HepG2 (cell line): ENCODE measurements around the gene GPR42. TPM values are rescaled to one million over a fixed set of nuclear protein-coding genes. Genes with fewer than 3 reads are reported as not detected.

Experiments
- ATAC-seq: fragments of 200-7000 bp; cut with Tn5 transposase; 3 replicates; pipeline ENCODE4 v1.9.1; 2020; ENCODE audit warnings: mild to moderate bottlenecking, moderate library complexity
- BruUV-seq: library from RNA; stranded (reverse); fragments of 400-500 nt; replicated peaks from 2 replicates; lab custom pipeline; 2021; lab: Mats Ljungman, UMichigan
- CTCF ChIA-PET: fragments of 300-600 bp; formaldehyde crosslinking; extraction: SDS; loops from one replicate; lab custom pipeline; 2021; ENCODE audit warnings: low total read pairs, inconsistent platforms, low intra/inter-chr PET ratio; lab: Yijun Ruan, JAX
- POLR2A ChIA-PET: fragments of 350-600 bp; sonication (Branson Sonifier 250); formaldehyde crosslinking; loops from one replicate; lab custom pipeline; 2020; ENCODE audit warnings: antibody characterized with exemption, inconsistent platforms; lab: Yijun Ruan, JAX
- DNase-seq: peaks from one replicate; pipeline ENCODE4 v3.0.0-alpha.2; 2015; ENCODE audit warnings: low spot score
- FAIRE-seq: peaks from 3 replicates; lab custom pipeline; 2011; peaks lifted over from hg19 to GRCh38; lab: Jason Lieb, UNC
- H2AFZ ChIP-seq: one replicate; pipeline ENCODE4 v1.6.1; 2011; ENCODE audit warnings: low read length, inconsistent platforms
- H3K27ac ChIP-seq: fragments of 300-600 bp; 3 replicates; pipeline ENCODE4 v1.8.0; 2011; ENCODE audit warnings: mixed run types, mild to moderate bottlenecking, mixed read lengths, low read length, inconsistent platforms; ENCODE audit not compliant: insufficient read depth; ENCODE audit errors: extremely low read length
- H3K27me3 ChIP-seq, 2 experiments: fragments of 200-600 bp in 1 of 2; 2 replicates in 1 of 2; 3 replicates in 1 of 2; pipeline versions ENCODE4 v1.6.0 to v1.8.0; 2011; ENCODE audit warnings: low read length in 2 of 2, mild to moderate bottlenecking in 2 of 2, moderate library complexity in 2 of 2, inconsistent platforms in 1 of 2; ENCODE audit not compliant: insufficient read depth in 2 of 2, control insufficient read depth in 1 of 2
- H3K36me3 ChIP-seq, 2 experiments: fragments of 200-600 bp in 1 of 2; replicated peaks in 1 of 2; 2 replicates in 1 of 2; 3 replicates in 1 of 2; pipeline versions ENCODE4 v1.5.1 to v1.8.0; 2011; ENCODE audit warnings: low read length in 2 of 2, inconsistent platforms in 1 of 2; ENCODE audit not compliant: insufficient read depth in 2 of 2, control insufficient read depth in 1 of 2
- H3K4me1 ChIP-seq: 2 replicates; pipeline ENCODE4 v1.5.1; 2012; ENCODE audit warnings: low read length, inconsistent platforms; ENCODE audit not compliant: insufficient read depth
- H3K4me2 ChIP-seq: 2 replicates; pipeline ENCODE4 v1.6.0; 2011; ENCODE audit warnings: low read depth, low read length, inconsistent platforms
- H3K4me3 ChIP-seq, 3 experiments: fragments of 200-600 bp in 1 of 3; sonication (generic), shearing (Covaris generic) in 1 of 3; replicated peaks in 1 of 3; 2 replicates each; pipeline ENCODE4 v1.5.1; 2011 to 2016; ENCODE audit warnings: low read length in 3 of 3, inconsistent platforms in 2 of 3, low read depth in 2 of 3, mild to moderate bottlenecking in 2 of 3, control low read depth in 1 of 3, mixed read lengths in 1 of 3; ENCODE audit not compliant: insufficient read depth in 1 of 3
- H3K79me2 ChIP-seq: one replicate; pipeline ENCODE4 v1.6.1; 2011; ENCODE audit warnings: low read length, inconsistent platforms; ENCODE audit not compliant: insufficient read depth
- H3K9ac ChIP-seq: 2 replicates; pipeline ENCODE4 v1.6.0; 2011; ENCODE audit warnings: mild to moderate bottlenecking, low read depth, low read length, inconsistent platforms; ENCODE audit not compliant: insufficient read depth
- H3K9me3 ChIP-seq: 2 replicates; pipeline ENCODE4 v1.5.1; 2012; ENCODE audit warnings: mild to moderate bottlenecking, low read length
- H4K20me1 ChIP-seq: 2 replicates; pipeline ENCODE4 v1.6.0; 2011; ENCODE audit warnings: inconsistent platforms, mild to moderate bottlenecking, low read length, moderate library complexity; ENCODE audit not compliant: insufficient read depth
- CBX2 ChIP-seq, 2 experiments: fragments of 200-600 bp in 1 of 2; sonication (generic); formaldehyde crosslinking in 1 of 2; IDR thresholded peaks; 2 replicates each; pipeline versions ENCODE4 v1.7.0 to v1.8.1; 2018 to 2022; ENCODE audit warnings: low read depth in 2 of 2, low read length in 1 of 2, mild to moderate bottlenecking in 1 of 2, missing genetic modification reagents in 1 of 2
- SKI ChIP-seq: fragments of 450-650 bp; IDR thresholded peaks from one replicate; pipeline ENCODE4 v1.6.1; 2018; ENCODE audit warnings: mild to moderate bottlenecking; ENCODE audit not compliant: partially characterized antibody
- SMC3 ChIP-seq: IDR thresholded peaks from 2 replicates; pipeline ENCODE4 v1.6.1; 2011; ENCODE audit warnings: low read length, improper control_type of control experiment
- TRIM24 ChIP-seq: sonication (generic); formaldehyde crosslinking; IDR thresholded peaks from 2 replicates; pipeline ENCODE4 v1.8.0; 2022; ENCODE audit warnings: mild to moderate bottlenecking, missing genetic modification reagents
- ZBTB21 ChIP-seq: sonication (generic); formaldehyde crosslinking; IDR thresholded peaks from 2 replicates; pipeline ENCODE4 v1.4.0; 2020; ENCODE audit warnings: missing genetic modification reagents
- ZKSCAN1 ChIP-seq: fragments of 150-350 bp; IDR thresholded peaks from 2 replicates; pipeline ENCODE4 v1.6.1; 2014; ENCODE audit warnings: low read length
- ZNF274 ChIP-seq: sonication (generic); formaldehyde crosslinking; IDR thresholded peaks from 2 replicates; pipeline ENCODE4 v1.5.1; 2020; ENCODE audit warnings: mild to moderate bottlenecking, missing genetic modification reagents
- ZNF720 ChIP-seq: sonication (generic); formaldehyde crosslinking; IDR thresholded peaks from 2 replicates; pipeline ENCODE4 v1.4.0; 2020; ENCODE audit warnings: missing genetic modification reagents
- WGBS: methylation state at CpG from one replicate; pipeline ENCODE4 v1.1.6; 2017; ENCODE audit warnings: low lambda C conversion rate; 5-methylcytosine and 5-hydroxymethylcytosine counted together
- in situ Hi-C: cut with HindIII; loops from 2 replicates; pipeline ENCODE4 v1.10.0; 2017; ENCODE audit warnings: low pct_unique_long_range_greater_than_20kb; ENCODE audit not compliant: extremely low pct_ligation_motif_present
- intact Hi-C: fragments of 100-400 bp; cut with micrococcal nuclease; formaldehyde crosslinking; loops from one replicate; pipeline ENCODE4 v1.10.0; 2022; ENCODE audit not compliant: unreplicated experiment
- polyA plus RNA-seq, 8 experiments: library from polyadenylated mRNA; depleted of rRNA in 3 of 8; stranded (reverse) in 7 of 8; unstranded in 1 of 8; fragments of >200 nt; fragmentation: Illumina TruSeq in 4 of 8; extraction: Trizol in 4 of 8; gene quantifications; 2 replicates each; pipeline versions ENCODE4 v1.2.1 to v1.2.3, GENCODE V29; 2011 to 2016; ENCODE audit warnings: low read depth in 4 of 8, missing spikeins in 1 of 8, mixed read lengths in 1 of 8; ENCODE audit not compliant: insufficient read depth in 1 of 8
- total RNA-seq, 5 experiments: library from RNA; depleted of rRNA; stranded (reverse); fragments of >200 nt; fragmentation: Illumina TruSeq; extraction: Trizol; gene quantifications; 2 replicates each; pipeline ENCODE4 v1.2.3, GENCODE V29; 2016; ENCODE audit warnings: low read depth in 1 of 5
- TF ChIP-seq, protein P1 (sequence below): sonication (generic); formaldehyde crosslinking; IDR thresholded peaks from 2 replicates; pipeline ENCODE4 v1.4.0; 2020; ENCODE audit warnings: missing genetic modification reagents, mild to moderate bottlenecking, borderline replicate concordance
- TF ChIP-seq, protein P2 (sequence below): sonication (generic); formaldehyde crosslinking; IDR thresholded peaks from 2 replicates; pipeline ENCODE4 v1.4.0; 2020; ENCODE audit warnings: missing genetic modification reagents, mild to moderate bottlenecking, borderline replicate concordance
- TF ChIP-seq, protein P3 (sequence below): IDR thresholded peaks from 2 replicates; pipeline ENCODE4 v1.6.1; 2018; ENCODE audit warnings: missing genetic modification reagents, mild to moderate bottlenecking, missing compliant biosample characterization
- TF ChIP-seq, protein P4 (sequence below): sonication (generic); formaldehyde crosslinking; IDR thresholded peaks from 2 replicates; pipeline ENCODE4 v1.4.0; 2020; ENCODE audit warnings: missing genetic modification reagents, borderline replicate concordance
- TF ChIP-seq, protein P5 (sequence below): sonication (generic); formaldehyde crosslinking; IDR thresholded peaks from 2 replicates; pipeline ENCODE4 v1.4.0; 2020; ENCODE audit warnings: missing genetic modification reagents

Gene GPR42
- total and polyA plus RNA-seq, 2 of the 13 experiments (the other 11 are each of a cell fraction or from before 2014, with no cell fraction given) = not detected

DNA sequence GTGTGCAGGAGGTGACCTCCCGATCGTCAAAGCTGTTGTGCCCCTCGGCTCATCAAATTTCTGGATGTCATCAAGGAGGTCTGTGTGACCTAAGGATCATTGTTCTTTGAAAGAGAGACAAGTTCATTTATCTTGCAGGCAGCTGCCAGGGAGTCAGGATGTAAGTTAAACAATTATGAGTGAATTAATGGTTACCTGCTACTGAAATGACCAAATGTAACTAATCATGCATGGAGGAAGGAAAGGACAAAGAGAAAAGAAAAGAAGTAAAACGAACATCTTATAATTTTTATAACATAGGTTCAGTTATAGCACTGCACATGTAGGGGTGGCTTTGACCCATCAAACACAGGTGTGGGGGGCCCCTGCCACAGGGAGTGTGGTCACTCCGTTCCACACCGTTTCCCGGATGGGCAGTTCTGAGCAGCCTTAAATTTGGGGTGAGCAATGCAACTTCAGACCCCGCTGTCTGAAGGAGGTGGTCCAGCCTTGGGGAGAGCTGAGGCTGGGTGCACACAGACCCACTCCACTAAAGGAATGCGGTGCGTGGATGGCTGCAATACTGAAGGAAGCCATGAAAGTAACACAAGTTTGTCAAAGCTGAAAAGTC lies 36.6 kb upstream of the GPR42 start (continued):
- TF ChIP-seq, protein P1, sequence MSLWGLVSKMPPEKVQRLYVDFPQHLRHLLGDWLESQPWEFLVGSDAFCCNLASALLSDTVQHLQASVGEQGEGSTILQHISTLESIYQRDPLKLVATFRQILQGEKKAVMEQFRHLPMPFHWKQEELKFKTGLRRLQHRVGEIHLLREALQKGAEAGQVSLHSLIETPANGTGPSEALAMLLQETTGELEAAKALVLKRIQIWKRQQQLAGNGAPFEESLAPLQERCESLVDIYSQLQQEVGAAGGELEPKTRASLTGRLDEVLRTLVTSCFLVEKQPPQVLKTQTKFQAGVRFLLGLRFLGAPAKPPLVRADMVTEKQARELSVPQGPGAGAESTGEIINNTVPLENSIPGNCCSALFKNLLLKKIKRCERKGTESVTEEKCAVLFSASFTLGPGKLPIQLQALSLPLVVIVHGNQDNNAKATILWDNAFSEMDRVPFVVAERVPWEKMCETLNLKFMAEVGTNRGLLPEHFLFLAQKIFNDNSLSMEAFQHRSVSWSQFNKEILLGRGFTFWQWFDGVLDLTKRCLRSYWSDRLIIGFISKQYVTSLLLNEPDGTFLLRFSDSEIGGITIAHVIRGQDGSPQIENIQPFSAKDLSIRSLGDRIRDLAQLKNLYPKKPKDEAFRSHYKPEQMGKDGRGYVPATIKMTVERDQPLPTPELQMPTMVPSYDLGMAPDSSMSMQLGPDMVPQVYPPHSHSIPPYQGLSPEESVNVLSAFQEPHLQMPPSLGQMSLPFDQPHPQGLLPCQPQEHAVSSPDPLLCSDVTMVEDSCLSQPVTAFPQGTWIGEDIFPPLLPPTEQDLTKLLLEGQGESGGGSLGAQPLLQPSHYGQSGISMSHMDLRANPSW (CRISPR knock-in tag) = no peak

DNA sequence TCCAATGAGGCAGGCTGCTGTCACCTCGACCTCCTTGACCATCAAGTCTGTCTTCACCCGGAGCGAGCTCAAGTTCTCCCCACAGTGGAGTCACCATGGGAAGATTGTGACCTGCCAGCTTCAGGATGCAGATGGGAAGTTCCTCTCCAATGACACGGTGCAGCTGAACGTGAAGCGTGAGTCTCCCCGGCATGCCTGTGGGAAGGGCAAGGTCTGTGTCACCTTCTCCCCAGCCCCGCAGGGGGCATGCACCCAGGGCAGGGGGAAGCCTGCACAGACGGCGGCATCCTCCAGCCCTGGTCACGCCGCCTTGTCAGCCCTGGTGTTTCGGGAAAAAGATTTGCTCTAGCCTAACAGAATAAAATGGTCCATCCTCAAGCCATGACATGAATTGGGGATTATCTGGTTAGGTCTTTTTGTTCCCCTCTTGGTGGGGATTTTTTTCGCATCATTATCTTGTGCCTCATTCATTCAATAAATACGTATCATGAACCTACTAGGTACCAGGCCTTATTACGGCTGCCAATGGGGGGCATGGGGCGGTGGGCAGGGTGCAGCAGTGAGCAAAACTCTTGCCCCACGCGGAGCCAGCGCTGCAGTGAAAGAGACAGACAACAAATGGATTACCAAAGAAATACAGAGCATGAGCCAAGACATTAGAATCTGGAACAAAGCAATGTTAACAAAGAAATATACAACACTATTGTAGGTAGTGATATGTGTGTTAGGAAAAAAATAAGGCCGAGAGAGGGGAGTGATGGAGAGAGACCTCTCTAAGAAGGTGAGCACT lies 34.5 kb upstream of the GPR42 start:
- H2AFZ ChIP-seq = no peak overlapping the region
- TF ChIP-seq, protein P2, sequence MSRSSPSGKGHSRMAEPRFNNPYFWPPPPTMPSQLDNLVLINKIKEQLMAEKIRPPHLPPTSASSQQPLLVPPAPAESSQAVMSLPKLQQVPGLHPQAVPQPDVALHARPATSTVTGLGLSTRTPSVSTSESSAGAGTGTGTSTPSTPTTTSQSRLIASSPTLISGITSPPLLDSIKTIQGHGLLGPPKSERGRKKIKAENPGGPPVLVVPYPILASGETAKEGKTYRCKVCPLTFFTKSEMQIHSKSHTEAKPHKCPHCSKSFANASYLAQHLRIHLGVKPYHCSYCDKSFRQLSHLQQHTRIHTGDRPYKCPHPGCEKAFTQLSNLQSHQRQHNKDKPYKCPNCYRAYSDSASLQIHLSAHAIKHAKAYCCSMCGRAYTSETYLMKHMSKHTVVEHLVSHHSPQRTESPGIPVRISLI (CRISPR knock-in tag) = no peak
- TF ChIP-seq TRIM24 (CRISPR knock-in tag) = no peak
- TF ChIP-seq ZNF274 (CRISPR knock-in tag) = no peak
- no peak for TF ChIP-seq ZBTB21
- TF ChIP-seq SMC3 = no peak
- no peak for TF ChIP-seq ZKSCAN1
- TF ChIP-seq, protein P3, sequence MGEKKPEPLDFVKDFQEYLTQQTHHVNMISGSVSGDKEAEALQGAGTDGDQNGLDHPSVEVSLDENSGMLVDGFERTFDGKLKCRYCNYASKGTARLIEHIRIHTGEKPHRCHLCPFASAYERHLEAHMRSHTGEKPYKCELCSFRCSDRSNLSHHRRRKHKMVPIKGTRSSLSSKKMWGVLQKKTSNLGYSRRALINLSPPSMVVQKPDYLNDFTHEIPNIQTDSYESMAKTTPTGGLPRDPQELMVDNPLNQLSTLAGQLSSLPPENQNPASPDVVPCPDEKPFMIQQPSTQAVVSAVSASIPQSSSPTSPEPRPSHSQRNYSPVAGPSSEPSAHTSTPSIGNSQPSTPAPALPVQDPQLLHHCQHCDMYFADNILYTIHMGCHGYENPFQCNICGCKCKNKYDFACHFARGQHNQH (CRISPR knock-in tag) = no peak
- TF ChIP-seq, protein P4, sequence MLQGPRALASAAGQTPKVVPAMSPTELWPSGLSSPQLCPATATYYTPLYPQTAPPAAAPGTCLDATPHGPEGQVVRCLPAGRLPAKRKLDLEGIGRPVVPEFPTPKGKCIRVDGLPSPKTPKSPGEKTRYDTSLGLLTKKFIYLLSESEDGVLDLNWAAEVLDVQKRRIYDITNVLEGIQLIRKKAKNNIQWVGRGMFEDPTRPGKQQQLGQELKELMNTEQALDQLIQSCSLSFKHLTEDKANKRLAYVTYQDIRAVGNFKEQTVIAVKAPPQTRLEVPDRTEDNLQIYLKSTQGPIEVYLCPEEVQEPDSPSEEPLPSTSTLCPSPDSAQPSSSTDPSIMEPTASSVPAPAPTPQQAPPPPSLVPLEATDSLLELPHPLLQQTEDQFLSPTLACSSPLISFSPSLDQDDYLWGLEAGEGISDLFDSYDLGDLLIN (CRISPR knock-in tag) = no peak
- TF ChIP-seq ZNF720 (CRISPR knock-in tag) = no peak
- TF ChIP-seq, protein P5, sequence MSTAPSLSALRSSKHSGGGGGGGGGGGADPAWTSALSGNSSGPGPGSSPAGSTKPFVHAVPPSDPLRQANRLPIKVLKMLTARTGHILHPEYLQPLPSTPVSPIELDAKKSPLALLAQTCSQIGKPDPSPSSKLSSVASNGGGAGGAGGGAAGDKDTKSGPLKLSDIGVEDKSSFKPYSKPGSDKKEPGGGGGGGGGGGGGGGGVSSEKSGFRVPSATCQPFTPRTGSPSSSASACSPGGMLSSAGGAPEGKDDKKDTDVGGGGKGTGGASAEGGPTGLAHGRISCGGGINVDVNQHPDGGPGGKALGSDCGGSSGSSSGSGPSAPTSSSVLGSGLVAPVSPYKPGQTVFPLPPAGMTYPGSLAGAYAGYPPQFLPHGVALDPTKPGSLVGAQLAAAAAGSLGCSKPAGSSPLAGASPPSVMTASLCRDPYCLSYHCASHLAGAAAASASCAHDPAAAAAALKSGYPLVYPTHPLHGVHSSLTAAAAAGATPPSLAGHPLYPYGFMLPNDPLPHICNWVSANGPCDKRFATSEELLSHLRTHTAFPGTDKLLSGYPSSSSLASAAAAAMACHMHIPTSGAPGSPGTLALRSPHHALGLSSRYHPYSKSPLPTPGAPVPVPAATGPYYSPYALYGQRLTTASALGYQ (CRISPR knock-in tag) = no peak
- no peak for TF ChIP-seq SKI
- no peak for TF ChIP-seq CBX2 (IDR thresholded peaks at IDR 0.05; ENCODE audit: low read depth, low read length)
- TF ChIP-seq CBX2 (CRISPR knock-in tag; IDR thresholded peaks at IDR 0.05; ENCODE audit: low read depth) = no peak

More for the DNA sequence above, 34.5 kb upstream of the GPR42 start:
- 83% methylated on average over 20 of the region's 21 CpGs for WGBS
- no peaks in the 10 kb centered on the region for H3K27me3 ChIP-seq
- no peak for ATAC-seq
- no peak for FAIRE-seq
- no peak overlapping the region for H3K4me2 ChIP-seq
- peaks cover 17% of the 10 kb centered on the region for H3K4me1 ChIP-seq
- in situ Hi-C loops (no loop called here), intact Hi-C loops (no loop called here)
- no TSS peak for BruUV-seq
- POLR2A ChIA-PET = no interaction called here
- H3K36me3 ChIP-seq = no peaks in the 10 kb centered on the region
- no peak overlapping the region for H3K9ac ChIP-seq
- CTCF ChIA-PET = no interaction called here
- H3K27ac ChIP-seq = no peak overlapping the region
- H3K4me3 ChIP-seq = no peak overlapping the region
- no peaks in the 10 kb centered on the region for H3K9me3 ChIP-seq
- no peak for DNase-seq
- H4K20me1 ChIP-seq = no peaks in the 10 kb centered on the region
- H3K79me2 ChIP-seq = no peaks in the 10 kb centered on the region
